ENCODE data around the gene CERK.

DNA sequence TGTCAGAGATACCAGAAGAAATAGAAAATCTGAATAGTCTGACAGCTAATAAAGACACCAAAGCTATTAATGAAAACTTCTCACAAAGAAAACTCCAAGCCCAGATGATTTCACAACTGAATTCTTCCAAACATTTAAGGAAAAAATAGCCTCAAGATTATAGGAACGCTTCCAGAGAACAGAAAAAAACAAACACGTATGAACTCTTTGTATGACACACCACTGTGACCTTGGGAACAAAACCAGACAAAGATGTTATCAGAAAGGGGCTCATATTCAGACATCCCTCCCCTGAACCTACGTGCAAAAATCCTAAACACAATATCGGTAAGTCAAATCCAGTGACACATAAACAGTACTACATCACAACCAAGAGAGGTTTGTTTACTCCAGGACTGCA is 23.5 kb downstream of the CERK start:
- TF ChIP-seq POLR2AphosphoS5 (IDR thresholded peaks at IDR 0.05; ENCODE audit: borderline replicate concordance, low read depth, low read length) (no peak), FOXP2 (optimal IDR thresholded peaks at IDR 0.05; ENCODE audit: control extremely low read depth, extremely low read length, insufficient read depth) (no peak)

All from SK-N-MC (cell line).